WTC11 (cell line): ENCODE measurements around the gene ARTN. TPM values are rescaled to one million over a fixed set of nuclear protein-coding genes. Genes with fewer than 3 reads are reported as not detected.

Experiments
- ATAC-seq: fragments of 200-7000 bp; cut with Tn5 transposase; 2 replicates; pipeline ENCODE4 v1.10.0; 2021; ENCODE audit warnings: mild to moderate bottlenecking, moderate library complexity
- CTCF ChIA-PET: fragments of 300-600 bp; sonication (Branson Sonifier 250); formaldehyde crosslinking; loops from one replicate; lab custom pipeline; 2021; ENCODE audit warnings: antibody characterized with exemption; lab: Charles Lee
- POLR2A ChIA-PET: fragments of 350-600 bp; sonication (Branson Sonifier 250); formaldehyde crosslinking; loops from one replicate; lab custom pipeline; 2021; ENCODE audit warnings: antibody characterized with exemption; lab: Charles Lee
- DNase-seq: peaks from one replicate; pipeline ENCODE4 v3.0.0; 2021; ENCODE audit warnings: low spot score
- H3K27ac Mint-ChIP-seq: 2 replicates; pipeline ENCODE4 v1.8.0; 2021; ENCODE audit warnings: mixed read lengths
- H3K27me3 Mint-ChIP-seq: 2 replicates; pipeline ENCODE4 v1.8.0; 2021; ENCODE audit warnings: low read depth, mild to moderate bottlenecking, moderate library complexity, mixed read lengths
- H3K36me3 Mint-ChIP-seq: 2 replicates; pipeline ENCODE4 v1.8.0; 2021; ENCODE audit warnings: mixed read lengths
- H3K4me1 Mint-ChIP-seq: 2 replicates; pipeline ENCODE4 v1.8.0; 2022; ENCODE audit warnings: mixed read lengths
- H3K4me3 Mint-ChIP-seq: 2 replicates; pipeline ENCODE4 v1.8.0; 2021; ENCODE audit warnings: mild to moderate bottlenecking, moderate library complexity, mixed read lengths
- H3K9me3 Mint-ChIP-seq: 2 replicates; pipeline ENCODE4 v1.8.0; 2021; ENCODE audit warnings: mixed read lengths
- CBFB ChIP-seq: sonication (generic); formaldehyde crosslinking; IDR thresholded peaks from 2 replicates; pipeline ENCODE4 v1.8.1; 2022; ENCODE audit warnings: mild to moderate bottlenecking, low read depth, missing genetic modification reagents
- E2F5 ChIP-seq: sonication (generic); formaldehyde crosslinking; IDR thresholded peaks from 2 replicates; pipeline ENCODE4 v1.8.1; 2022; ENCODE audit warnings: mild to moderate bottlenecking, moderate library complexity, missing genetic modification reagents
- EMX1 ChIP-seq: fragments of 250-450 bp; sonication (Bioruptor Pico); IDR thresholded peaks from 2 replicates; pipeline ENCODE4 v1.8.0; 2021; ENCODE audit warnings: mild to moderate bottlenecking
- ERG ChIP-seq: fragments of 250-450 bp; sonication (Bioruptor Pico); IDR thresholded peaks from 2 replicates; pipeline ENCODE4 v1.8.0; 2021; ENCODE audit warnings: mild to moderate bottlenecking
- FOXJ3 ChIP-seq: sonication (generic); formaldehyde crosslinking; IDR thresholded peaks from 2 replicates; pipeline ENCODE4 v1.9.0; 2021; ENCODE audit warnings: missing genetic modification reagents, mild to moderate bottlenecking, borderline replicate concordance
- FOXP1 ChIP-seq: sonication (generic); formaldehyde crosslinking; IDR thresholded peaks from 2 replicates; pipeline ENCODE4 v1.8.0; 2022; ENCODE audit warnings: missing genetic modification reagents, mild to moderate bottlenecking, moderate library complexity, borderline replicate concordance
- GABPB1 ChIP-seq: sonication (generic); formaldehyde crosslinking; IDR thresholded peaks from 2 replicates; pipeline ENCODE4 v1.8.1; 2023; ENCODE audit warnings: mild to moderate bottlenecking, missing genetic modification reagents
- HMGA2 ChIP-seq: fragments of 250-450 bp; sonication (Bioruptor Pico); IDR thresholded peaks from 2 replicates; pipeline ENCODE4 v1.4.0; 2021; ENCODE audit warnings: mild to moderate bottlenecking, moderate library complexity
- JUN ChIP-seq: sonication (generic); formaldehyde crosslinking; IDR thresholded peaks from 2 replicates; pipeline ENCODE4 v1.8.0; 2023; ENCODE audit warnings: mild to moderate bottlenecking, missing genetic modification reagents
- KAT7 ChIP-seq: sonication (generic); formaldehyde crosslinking; IDR thresholded peaks from 2 replicates; pipeline ENCODE4 v1.8.1; 2023; ENCODE audit warnings: missing genetic modification reagents, mild to moderate bottlenecking, borderline replicate concordance
- MLX ChIP-seq: sonication (generic); formaldehyde crosslinking; IDR thresholded peaks from 2 replicates; pipeline ENCODE4 v1.8.1; 2023; ENCODE audit warnings: mild to moderate bottlenecking, missing genetic modification reagents, moderate library complexity
- MXD4 ChIP-seq: fragments of 250-450 bp; sonication (Bioruptor Pico); IDR thresholded peaks from 2 replicates; pipeline ENCODE4 v1.8.0; 2021; ENCODE audit warnings: mild to moderate bottlenecking, moderate library complexity, borderline replicate concordance
- MYBL2 ChIP-seq: sonication (generic); formaldehyde crosslinking; IDR thresholded peaks from 2 replicates; pipeline ENCODE4 v1.8.1; 2023; ENCODE audit warnings: mild to moderate bottlenecking, moderate library complexity, missing genetic modification reagents
- NFE2L1 ChIP-seq: sonication (generic); formaldehyde crosslinking; IDR thresholded peaks from 2 replicates; pipeline ENCODE4 v1.8.1; 2023; ENCODE audit warnings: missing genetic modification reagents
- NR3C1 ChIP-seq: sonication (generic); formaldehyde crosslinking; conservative IDR thresholded peaks from 2 replicates; pipeline ENCODE4 v1.8.1; 2023; ENCODE audit warnings: low read depth, mild to moderate bottlenecking, missing genetic modification reagents
- PREB ChIP-seq: sonication (generic); formaldehyde crosslinking; IDR thresholded peaks from 2 replicates; pipeline ENCODE4 v1.8.1; 2022; ENCODE audit warnings: mild to moderate bottlenecking, missing genetic modification reagents, moderate library complexity, borderline replicate concordance
- PRRX2 ChIP-seq: fragments of 250-450 bp; sonication (Bioruptor Pico); IDR thresholded peaks from 2 replicates; pipeline ENCODE4 v1.8.0; 2021; ENCODE audit warnings: mild to moderate bottlenecking
- RELA ChIP-seq: sonication (generic); formaldehyde crosslinking; IDR thresholded peaks from 2 replicates; pipeline ENCODE4 v1.8.1; 2022; ENCODE audit warnings: missing genetic modification reagents, mild to moderate bottlenecking, borderline replicate concordance
- RORB ChIP-seq: fragments of 250-450 bp; sonication (Bioruptor Pico); IDR thresholded peaks from 2 replicates; pipeline ENCODE4 v1.9.0; 2021; ENCODE audit warnings: mild to moderate bottlenecking
- SMAD3 ChIP-seq: sonication (generic); formaldehyde crosslinking; IDR thresholded peaks from 2 replicates; pipeline ENCODE4 v1.8.0; 2022; ENCODE audit warnings: missing genetic modification reagents, mild to moderate bottlenecking, borderline replicate concordance
- SOX15 ChIP-seq: fragments of 250-450 bp; sonication (Bioruptor Pico); IDR thresholded peaks from 2 replicates; pipeline ENCODE4 v1.9.0; 2021; ENCODE audit warnings: mild to moderate bottlenecking
- SP1 ChIP-seq: sonication (generic); formaldehyde crosslinking; conservative IDR thresholded peaks from 2 replicates; pipeline ENCODE4 v1.8.1; 2022; ENCODE audit warnings: missing genetic modification reagents
- TEAD1 ChIP-seq: sonication (generic); formaldehyde crosslinking; IDR thresholded peaks from 2 replicates; pipeline ENCODE4 v1.8.0; 2022; ENCODE audit warnings: mild to moderate bottlenecking, missing genetic modification reagents
- TP53 ChIP-seq: sonication (generic); formaldehyde crosslinking; IDR thresholded peaks from 2 replicates; pipeline ENCODE4 v1.8.1; 2023; ENCODE audit warnings: mild to moderate bottlenecking, missing genetic modification reagents
- ZBTB43 ChIP-seq: sonication (generic); formaldehyde crosslinking; IDR thresholded peaks from 2 replicates; pipeline ENCODE4 v1.8.1; 2023; ENCODE audit warnings: mild to moderate bottlenecking, missing genetic modification reagents
- ZMAT4 ChIP-seq: fragments of 250-450 bp; sonication (Bioruptor Pico); IDR thresholded peaks from 2 replicates; pipeline ENCODE4 v1.9.0; 2021; ENCODE audit warnings: mild to moderate bottlenecking
- ZNF232 ChIP-seq: sonication (generic); formaldehyde crosslinking; IDR thresholded peaks from 2 replicates; pipeline ENCODE4 v1.8.0; 2022; ENCODE audit warnings: mild to moderate bottlenecking, missing genetic modification reagents
- ZNF263 ChIP-seq: sonication (generic); formaldehyde crosslinking; IDR thresholded peaks from 2 replicates; pipeline ENCODE4 v1.8.1; 2022; ENCODE audit warnings: low read depth, mild to moderate bottlenecking, moderate library complexity, missing genetic modification reagents
- ZNF416 ChIP-seq: fragments of 250-450 bp; sonication (Bioruptor Pico); IDR thresholded peaks from 2 replicates; pipeline ENCODE4 v1.9.0; 2021; ENCODE audit warnings: mild to moderate bottlenecking, inconsistent platforms
- ZNF423 ChIP-seq: fragments of 250-450 bp; sonication (Bioruptor Pico); IDR thresholded peaks from 2 replicates; pipeline ENCODE4 v2.1.2; 2022; ENCODE audit warnings: mild to moderate bottlenecking, moderate library complexity
- total RNA-seq: library from RNA; stranded (reverse); gene quantifications from 3 replicates; pipeline ENCODE4 v1.2.3, GENCODE V29; 2021

ARTN gene
- total RNA-seq, 1 experiment from 2014 or later, result 28.5 TPM

- no peaks in the 10 kb centered on the region; the same call in 1 of the 2 replicates for H3K36me3 Mint-ChIP-seq
- H3K4me1 Mint-ChIP-seq, result peaks cover 14% of the 10 kb centered on the region; the same call in 1 of the 2 replicates
- DNase-seq, result no peak
- no peak for TF ChIP-seq TEAD1
- no peak for TF ChIP-seq KAT7 (CRISPR knock-in tag)
- no peak for TF ChIP-seq ERG (CRISPR knock-in tag)
- TF ChIP-seq PREB, result no peak
- TF ChIP-seq ZBTB43, result no peak
- no peak for TF ChIP-seq GABPB1 (CRISPR knock-in tag)
- no peak for TF ChIP-seq FOXJ3 (CRISPR knock-in tag)
- no peak for TF ChIP-seq ZNF232
- no peak for TF ChIP-seq MXD4 (CRISPR knock-in tag)
- no peak for TF ChIP-seq HMGA2 (CRISPR knock-in tag)
- no peak for TF ChIP-seq ZNF263 (CRISPR knock-in tag)
- TF ChIP-seq RELA, result no peak
- no peak for TF ChIP-seq PRRX2
- H3K27ac Mint-ChIP-seq, result no peak overlapping the region
- no peaks in the 10 kb centered on the region for H3K27me3 Mint-ChIP-seq
- no peak for ATAC-seq
- no peak overlapping the region for H3K4me3 Mint-ChIP-seq
- POLR2A ChIA-PET, result no interaction called here
- no peaks in the 10 kb centered on the region for H3K9me3 Mint-ChIP-seq
- CTCF ChIA-PET, result interaction anchor here (2.6 kb wide), 1 partner anchor 44 kb away, joined by 11 read pairs; no protein-coding TSS in a partner anchor
These were observed 42.8 kb upstream of the ARTN start for GRCh38 chr1:43890815-43891214.

GRCh38 chr1:43893006-43893405 lies 40.6 kb upstream of the ARTN start:
- TF ChIP-seq MYBL2 (no peak), PREB (no peak), SP1 (no peak), ZNF416 (CRISPR knock-in tag) (no peak), EMX1 (CRISPR knock-in tag) (no peak), NFE2L1 (CRISPR knock-in tag) (no peak), RORB (CRISPR knock-in tag) (no peak)
- Mint-ChIP-seq H3K4me1 (peaks cover 9% of the 10 kb centered on the region; the same call in 1 of the 2 replicates), H3K9me3 (no peaks in the 10 kb centered on the region), H3K36me3 (no peaks in the 10 kb centered on the region), H3K4me3 (no peak overlapping the region), H3K27ac (no peak overlapping the region), H3K27me3 (peaks cover 3% of the 10 kb centered on the region)
- CTCF ChIA-PET, result interaction anchor here (2.0 to 2.5 kb wide), 2 partner anchors 37 to 42 kb away, joined by 10 to 12 read pairs; no protein-coding TSS in a partner anchor
- ATAC-seq, result no peak
- POLR2A ChIA-PET, result no interaction called here
- DNase-seq, result no peak

GRCh38 chr1:43898981-43899380 lies 34.6 kb upstream of the ARTN start:
- ChIA-PET POLR2A (no interaction called here), CTCF (interaction anchor here (0.5 to 5.8 kb wide), 2 partner anchors 36 to 149 kb away, joined by 3 to 28 read pairs; no protein-coding TSS in a partner anchor)
- no peaks in the 10 kb centered on the region for H3K36me3 Mint-ChIP-seq
- no peaks in the 10 kb centered on the region for H3K4me1 Mint-ChIP-seq
- DNase-seq, result no peak
- no peak overlapping the region for H3K27ac Mint-ChIP-seq
- H3K9me3 Mint-ChIP-seq, result no peaks in the 10 kb centered on the region
- ATAC-seq, result no peak
- H3K27me3 Mint-ChIP-seq, result peaks cover 3% of the 10 kb centered on the region
- H3K4me3 Mint-ChIP-seq, result no peak overlapping the region
- TF ChIP-seq SOX15 (CRISPR knock-in tag), result no peak
- no peak for TF ChIP-seq SMAD3 (CRISPR knock-in tag)
- TF ChIP-seq CBFB (CRISPR knock-in tag), result no peak
- TF ChIP-seq FOXP1, result no peak
- no peak for TF ChIP-seq MLX (CRISPR knock-in tag)
- no peak for TF ChIP-seq SP1
- no peak for TF ChIP-seq ZNF423 (CRISPR knock-in tag)
- TF ChIP-seq E2F5 (CRISPR knock-in tag), result no peak
- TF ChIP-seq NR3C1 (CRISPR knock-in tag), result no peak
- no peak for TF ChIP-seq TP53 (CRISPR knock-in tag)
- no peak for TF ChIP-seq RELA
- no peak for TF ChIP-seq JUN
- TF ChIP-seq ZMAT4 (CRISPR knock-in tag), result no peak
